ENCODE data around the gene KRT80.

The KRT80 gene

GRCh38 chr12:52228366-52228765 is 36.6 kb upstream of the KRT80 start:
- no peak for DNase-seq

DNA sequence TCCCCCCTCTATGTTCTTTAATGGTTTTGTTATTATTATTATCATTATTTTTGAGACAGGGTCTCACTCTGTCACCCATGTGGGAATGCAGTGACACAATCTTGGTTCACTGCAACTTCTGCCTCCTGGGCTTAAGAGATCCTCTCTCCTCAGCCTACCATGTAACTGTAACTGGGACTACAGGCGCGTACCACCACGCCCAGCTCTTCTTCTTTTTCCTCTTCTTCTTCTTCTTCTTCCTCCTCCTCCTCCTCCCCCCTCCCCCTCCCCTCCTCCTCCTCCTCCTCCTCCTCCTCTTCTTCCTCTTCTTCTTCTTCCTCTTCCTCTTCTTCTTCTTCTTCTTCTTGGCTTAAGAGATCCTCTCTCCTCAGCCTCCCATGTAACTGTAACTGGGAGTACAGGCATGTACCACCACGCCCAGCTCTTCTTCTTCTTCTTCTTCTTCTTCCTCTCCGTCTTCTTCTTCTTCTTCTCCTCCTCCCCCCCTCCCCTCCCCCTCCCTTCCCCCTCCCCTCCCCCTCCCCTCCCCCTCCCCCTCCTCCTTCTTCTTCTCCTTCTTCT is 35.9 kb upstream of the KRT80 start:
- no peak for DNase-seq

- no peak for DNase-seq
Measured at GRCh38 chr12:52226446-52226845, 34.6 kb upstream of the KRT80 start.

DNA sequence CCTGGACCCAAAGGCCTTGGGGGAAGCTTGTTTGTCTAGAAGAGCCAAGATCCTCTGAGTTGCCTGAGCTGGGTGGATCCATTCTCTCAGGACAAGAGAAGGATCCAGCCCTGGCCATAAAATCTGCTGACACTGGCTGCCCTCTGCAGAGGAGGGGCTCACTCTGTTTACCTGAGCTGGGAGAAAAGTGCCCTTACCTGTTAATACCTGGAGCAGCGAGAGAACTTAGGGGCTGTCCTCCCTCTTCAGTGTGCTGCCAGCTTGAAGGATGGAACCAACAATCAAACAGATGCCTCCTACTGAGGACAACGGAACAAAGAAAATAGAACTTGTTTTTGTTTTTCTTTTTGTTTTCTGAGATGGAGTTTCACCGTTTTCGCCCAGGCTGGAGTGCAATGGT is 33.9 kb upstream of the KRT80 start:
- no peak for DNase-seq

DNA sequence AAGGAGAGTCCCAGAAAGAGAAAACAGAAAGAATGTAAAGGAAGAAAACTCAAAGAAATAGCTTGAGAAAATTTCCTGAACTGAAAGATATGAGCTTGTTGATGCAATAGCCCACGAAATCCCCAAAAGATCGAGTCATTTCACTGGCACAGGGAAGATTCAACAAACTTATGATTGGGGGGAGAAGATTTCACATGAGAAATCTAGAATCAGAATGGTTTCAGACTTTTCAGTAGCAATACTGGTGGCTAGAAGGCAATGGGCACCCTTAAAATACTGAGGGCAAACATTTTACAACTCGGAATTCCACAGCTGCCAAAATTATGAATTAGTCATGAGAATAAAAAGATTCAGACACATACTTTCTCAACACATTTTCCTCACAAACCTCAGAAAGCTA is 32.3 kb upstream of the KRT80 start:
- DNase-seq: no peak

- DNase-seq: no peak
Measured at GRCh38 chr12:52223406-52224039, 31.7 kb upstream of the KRT80 start.

DNA sequence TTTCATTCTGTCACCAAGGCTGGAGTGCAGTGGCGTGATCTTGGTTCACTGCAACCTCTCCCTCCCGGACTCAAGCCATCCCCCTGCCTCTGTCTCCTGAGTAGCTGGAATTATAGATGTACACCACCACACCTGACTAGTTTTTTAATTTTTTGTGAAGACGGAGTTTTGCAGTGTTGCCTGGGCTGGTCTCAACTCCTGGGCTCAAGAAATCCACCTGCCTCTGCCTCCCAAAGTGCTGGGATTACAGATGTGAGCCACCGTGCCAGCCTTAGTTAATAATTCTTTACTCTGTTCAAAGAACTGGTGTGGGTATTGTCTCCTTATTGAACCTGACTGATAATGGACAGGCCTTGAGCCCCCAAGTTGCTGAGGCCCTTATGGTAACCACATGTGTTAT is 30.9 kb upstream of the KRT80 start:
- DNase-seq: no peak

DNA sequence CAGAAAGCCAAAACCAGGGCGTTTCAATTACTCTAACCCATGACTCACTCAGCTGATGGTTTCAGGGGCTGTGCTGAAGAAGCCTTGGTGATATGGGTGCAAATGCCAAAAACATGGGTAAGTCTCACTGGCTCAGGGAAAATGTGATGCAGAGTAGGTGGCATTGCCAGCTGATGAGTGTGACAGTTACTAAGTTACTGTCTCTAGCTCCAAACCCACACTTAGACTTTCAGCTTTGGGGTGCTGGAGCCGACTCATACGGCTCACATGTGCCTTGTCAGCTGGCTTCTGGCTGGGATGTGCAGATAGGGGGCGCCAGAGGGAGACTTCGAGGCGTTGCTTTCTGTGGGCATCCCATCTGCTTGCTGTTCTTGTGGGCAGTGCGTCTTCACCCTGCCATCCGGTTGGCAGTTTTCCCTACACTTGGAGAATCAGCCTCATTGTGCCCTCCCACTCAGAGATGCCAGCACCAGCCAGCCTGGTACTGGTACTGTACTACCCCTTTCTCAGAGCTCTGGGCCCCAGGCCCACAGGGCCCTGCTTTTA is 30.2 kb upstream of the KRT80 start:
- DNase-seq: peak in 1 of 2 experiments; percentile 33

DNA sequence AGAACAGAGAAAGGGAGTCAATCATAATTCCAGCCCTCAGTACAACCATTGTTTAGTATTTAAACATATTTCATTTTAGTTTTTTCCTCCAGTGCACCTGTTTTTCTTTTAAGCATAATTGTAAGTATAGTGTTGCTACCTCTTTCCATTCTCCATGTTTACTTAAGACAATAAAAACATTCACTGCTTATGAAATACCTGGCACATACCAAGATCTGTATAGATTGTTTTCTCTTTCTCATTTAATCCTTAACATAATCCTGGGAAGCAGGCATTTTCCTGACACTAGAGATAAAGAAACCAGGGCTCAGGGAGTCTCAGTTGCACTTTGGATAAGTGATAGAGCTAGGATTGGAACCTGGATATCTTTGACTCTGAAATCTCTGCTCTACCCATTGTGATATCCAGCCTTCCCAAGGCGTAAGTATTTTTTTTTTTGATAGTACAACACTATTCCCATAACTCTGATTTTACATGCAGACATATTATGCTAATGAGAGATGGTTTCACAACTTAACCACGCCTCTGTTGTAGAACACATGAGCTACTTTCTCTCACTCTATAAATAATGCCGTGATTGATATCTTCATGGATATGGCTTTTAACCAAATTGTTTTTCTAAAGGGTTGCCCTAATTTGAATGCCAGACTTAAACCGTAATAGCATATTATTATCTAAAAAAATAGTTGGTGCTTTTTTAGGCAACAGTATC is 29.4 kb upstream of the KRT80 start:
- DNase-seq: no peak

- DNase-seq: no peak
Measured at GRCh38 chr12:52220477-52220876, 28.7 kb upstream of the KRT80 start.

DNA sequence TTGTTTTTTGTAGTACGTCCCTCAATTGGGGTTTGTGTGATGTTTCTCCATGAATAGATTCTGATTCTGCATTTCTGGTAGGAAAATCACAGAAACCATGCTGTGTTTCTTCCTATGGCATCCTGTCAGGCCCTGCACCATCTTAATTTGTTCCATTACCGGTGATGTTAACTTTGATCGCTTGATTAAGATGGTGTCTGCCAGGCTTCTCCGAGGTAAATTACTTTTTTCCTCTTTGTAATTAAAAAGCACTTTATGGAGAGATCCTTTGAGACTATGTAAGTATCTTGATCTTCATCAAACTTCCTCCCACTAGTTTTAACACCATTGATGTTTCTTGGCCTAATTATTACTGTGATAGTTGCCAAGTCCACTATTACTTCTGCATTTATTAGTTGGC is 26.2 kb upstream of the KRT80 start:
- DNase-seq: no peak

DNA sequence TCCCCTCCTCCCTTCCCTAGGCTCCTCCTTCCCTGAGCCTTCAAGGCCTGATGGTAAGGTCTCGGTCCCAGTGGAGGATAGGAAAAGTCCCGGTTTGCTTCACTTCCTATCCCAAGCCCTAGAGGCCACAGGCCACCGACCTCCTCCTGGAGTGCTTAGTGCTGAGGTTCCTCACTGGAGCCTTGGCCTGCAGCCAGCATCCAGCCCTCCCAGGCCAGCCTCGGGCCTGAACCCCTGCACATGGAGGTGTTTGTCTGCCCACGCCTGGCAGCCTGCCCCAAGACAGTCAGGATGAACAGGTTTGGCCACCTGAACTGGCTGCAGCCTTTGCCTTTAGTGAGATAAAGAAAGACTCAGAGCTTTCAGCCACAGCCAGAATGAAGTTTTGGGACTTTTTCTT is 25.4 kb upstream of the KRT80 start:
- peak in 1 of 2 experiments; percentile 42 for DNase-seq

GRCh38 chr12:52216807-52217206 is 25.0 kb upstream of the KRT80 start:
- DNase-seq: no peak

- DNase-seq: no peak
Measured at GRCh38 chr12:52216100-52216499, 24.3 kb upstream of the KRT80 start.

DNA sequence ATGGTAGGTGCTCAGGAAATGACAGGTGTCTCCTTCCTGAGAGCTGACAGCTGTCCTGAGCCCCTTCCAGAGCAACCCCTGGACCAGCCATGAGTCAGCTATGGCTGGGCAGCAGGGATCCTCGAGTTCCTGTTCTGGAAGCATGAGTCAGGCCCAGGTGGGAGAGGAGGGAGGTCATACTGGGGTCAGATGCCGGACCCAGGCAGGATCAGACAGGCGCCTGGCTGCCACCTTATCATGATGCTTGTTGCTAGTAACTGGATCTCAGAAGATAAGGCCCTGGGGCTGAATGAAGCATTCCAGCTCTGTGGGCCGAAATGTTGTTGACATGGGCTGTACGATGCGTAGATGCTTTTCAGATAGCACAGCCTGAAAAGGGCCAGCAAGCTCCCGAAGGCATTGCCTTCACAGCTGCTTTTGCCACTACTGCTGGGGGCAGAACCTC is 23.8 kb upstream of the KRT80 start:
- DNase-seq: peak; percentile 69 to 83

DNA sequence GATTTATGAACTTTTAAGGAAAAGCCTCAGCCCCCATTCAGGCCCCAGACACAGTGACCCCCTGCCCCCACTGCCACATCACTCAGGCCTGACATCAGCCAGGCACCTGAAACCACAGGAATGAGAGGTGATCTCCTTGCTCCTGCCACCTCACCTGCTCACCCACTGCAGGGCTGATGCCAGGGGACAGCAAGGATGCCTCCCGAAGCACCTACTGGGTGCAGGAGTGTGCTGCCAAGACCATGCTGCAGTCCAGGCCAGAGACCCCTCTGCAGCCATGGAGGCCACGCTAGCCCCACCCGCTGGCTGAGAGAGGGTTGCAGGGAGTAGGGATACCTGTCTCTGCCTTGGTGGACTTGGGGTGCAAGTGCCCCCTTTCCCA is 22.6 kb upstream of the KRT80 start:
- DNase-seq: no peak

- peak; percentile 44 to 80 for DNase-seq
Measured at GRCh38 chr12:52213564-52214420, 22.0 kb upstream of the KRT80 start.

GRCh38 chr12:52212701-52213563 is 21.1 kb upstream of the KRT80 start:
- DNase-seq: no peak

DNA sequence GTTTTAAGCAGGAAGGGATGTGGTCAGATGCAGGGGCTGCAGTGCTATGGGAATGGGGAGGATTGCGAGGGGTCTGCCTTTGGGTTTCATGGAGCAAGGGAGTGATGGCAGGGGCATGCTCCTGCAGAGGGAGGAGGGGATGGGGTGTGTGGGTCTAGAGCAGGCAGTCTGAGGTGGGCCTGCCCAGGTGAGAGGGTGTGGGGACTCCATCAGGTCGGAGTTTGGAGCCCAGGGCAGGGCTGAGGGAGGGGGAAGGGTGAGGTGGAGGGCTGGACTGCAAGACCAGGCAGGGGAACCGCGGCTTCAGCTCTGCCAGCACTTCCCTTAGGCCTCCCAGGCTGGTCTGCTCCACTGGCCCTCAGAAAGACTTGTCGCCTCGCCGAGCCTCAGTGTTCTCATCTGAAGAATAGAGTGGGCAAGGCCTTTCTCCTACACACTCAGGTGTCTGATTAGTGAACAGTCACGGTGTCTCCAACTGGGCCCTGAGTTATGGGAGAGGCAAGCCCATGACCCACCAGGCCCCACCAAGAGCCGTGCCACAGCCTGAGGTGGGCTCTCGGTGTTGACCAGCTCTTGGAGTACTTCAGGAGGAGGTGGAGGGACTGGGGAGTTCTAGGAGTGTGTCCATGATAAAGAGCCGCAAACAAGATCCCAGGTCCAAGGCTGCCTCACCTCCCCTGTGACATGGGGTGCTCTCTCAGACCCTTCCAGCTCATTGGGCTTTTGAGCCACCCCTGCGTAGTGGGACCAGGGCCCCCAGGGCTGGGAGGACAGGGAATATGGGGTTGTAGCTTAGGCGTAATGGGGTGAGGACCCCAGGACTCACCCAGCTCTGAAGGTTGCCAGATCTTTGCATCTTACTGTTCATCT is 20.1 kb upstream of the KRT80 start:
- no peak for DNase-seq

DNA sequence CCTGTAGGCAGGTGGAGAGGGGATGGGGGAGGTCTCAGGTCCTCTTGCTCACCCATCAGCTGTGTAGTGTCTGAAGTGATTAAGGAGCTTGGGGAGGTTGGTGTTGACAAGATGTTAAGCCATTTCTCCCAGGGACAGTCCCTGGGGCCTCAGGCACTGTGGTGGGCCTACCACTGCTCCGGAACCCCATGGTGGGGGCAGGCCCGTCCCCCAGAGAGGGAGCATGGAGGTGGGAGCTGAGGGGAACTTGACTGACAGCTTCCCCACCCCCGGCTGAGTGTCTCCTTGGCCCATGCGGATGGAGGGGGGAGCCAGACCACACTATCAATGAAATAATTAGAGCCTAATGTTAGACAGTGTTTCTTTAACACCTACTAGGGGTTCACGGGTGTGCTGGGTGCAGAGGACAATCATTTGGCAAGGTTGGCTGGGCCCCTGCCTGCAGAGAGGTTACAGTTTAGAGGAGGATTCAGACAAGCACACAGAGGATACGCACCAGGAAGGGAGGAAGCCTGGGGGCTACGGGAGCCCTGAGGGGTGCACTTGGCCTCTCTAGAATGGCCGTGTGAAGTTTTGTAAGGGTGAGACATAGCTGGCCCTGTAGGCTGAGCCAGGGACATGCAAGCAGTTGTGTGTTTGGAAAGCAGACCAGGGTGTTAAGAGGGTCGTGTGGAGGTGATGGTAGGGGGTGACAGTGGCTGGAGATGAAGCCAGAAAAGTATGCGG is 19.3 kb upstream of the KRT80 start:
- no peak for DNase-seq

All from SW 1271 (cell line).